Measurements from ENCODE around the gene ADAM17.

- TF ChIP-seq POLR2A (IDR thresholded peaks at IDR 0.05), result no peak
- TF ChIP-seq CTCF (IDR thresholded peaks at IDR 0.05), result no peak
- TF ChIP-seq EP300 (IDR thresholded peaks at IDR 0.05), result no peak
Observed at GRCh38 chr2:9570182-9571060, 14.8 kb upstream of the ADAM17 start.
